OCI-LY3 (cell line): ENCODE results near the gene BMPER.

ENCODE experiments used
- EZH2phosphoT487 ChIP-seq: fragments of 200-600 bp; shearing (Covaris generic); IDR thresholded peaks from 2 replicates; pipeline ENCODE4 v1.6.1; 2018; ENCODE audit warnings: antibody characterized with exemption, mixed run types, low read depth
- TF ChIP-seq, protein P1 (sequence below): fragments of 200-600, 300-600 bp; sonication (generic); IDR thresholded peaks from 2 replicates; pipeline ENCODE4 v1.5.1; 2014; ENCODE audit warnings: antibody characterized with exemption, low read length, low read depth

DNA sequence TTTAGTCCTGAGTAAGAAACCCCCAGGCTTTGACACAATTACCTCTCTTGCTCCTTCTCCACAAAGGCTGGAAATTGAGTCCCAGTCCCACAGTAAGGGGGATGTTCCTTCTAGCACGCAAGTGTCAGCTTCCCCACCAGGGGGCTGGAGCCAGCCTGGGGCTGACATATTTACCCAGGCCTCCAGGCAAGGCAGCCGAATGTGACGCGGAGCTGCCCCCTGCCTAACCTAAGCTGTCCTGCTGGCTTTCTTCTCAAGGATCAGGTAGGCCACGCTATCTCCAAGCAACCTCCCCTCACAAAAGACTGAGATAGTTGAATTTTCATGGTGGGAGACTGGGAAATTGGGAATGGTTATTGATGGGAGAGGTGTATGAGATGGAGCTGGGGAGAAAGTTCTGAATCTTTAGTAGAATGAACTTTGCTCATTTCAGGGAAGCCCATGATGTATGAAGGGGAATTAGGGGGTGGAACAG, 19.2 kb upstream of the BMPER start:
- TF ChIP-seq, protein P1, sequence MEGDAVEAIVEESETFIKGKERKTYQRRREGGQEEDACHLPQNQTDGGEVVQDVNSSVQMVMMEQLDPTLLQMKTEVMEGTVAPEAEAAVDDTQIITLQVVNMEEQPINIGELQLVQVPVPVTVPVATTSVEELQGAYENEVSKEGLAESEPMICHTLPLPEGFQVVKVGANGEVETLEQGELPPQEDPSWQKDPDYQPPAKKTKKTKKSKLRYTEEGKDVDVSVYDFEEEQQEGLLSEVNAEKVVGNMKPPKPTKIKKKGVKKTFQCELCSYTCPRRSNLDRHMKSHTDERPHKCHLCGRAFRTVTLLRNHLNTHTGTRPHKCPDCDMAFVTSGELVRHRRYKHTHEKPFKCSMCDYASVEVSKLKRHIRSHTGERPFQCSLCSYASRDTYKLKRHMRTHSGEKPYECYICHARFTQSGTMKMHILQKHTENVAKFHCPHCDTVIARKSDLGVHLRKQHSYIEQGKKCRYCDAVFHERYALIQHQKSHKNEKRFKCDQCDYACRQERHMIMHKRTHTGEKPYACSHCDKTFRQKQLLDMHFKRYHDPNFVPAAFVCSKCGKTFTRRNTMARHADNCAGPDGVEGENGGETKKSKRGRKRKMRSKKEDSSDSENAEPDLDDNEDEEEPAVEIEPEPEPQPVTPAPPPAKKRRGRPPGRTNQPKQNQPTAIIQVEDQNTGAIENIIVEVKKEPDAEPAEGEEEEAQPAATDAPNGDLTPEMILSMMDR, result no peak
- TF ChIP-seq EZH2phosphoT487, result no peak
